ENCODE measurements around the gene PRKAG3. TPM values are rescaled to one million over a fixed set of nuclear protein-coding genes. Genes with fewer than 3 reads are reported as not detected.
A peak's percentile ranks its signal among the peaks of the same experiment; 100 is the strongest.

The PRKAG3 gene
- total and polyA plus RNA-seq, 2 donors from 2014 or later, result not detected

- no peaks in the 10 kb centered on the region for H3K36me3 ChIP-seq (ENCODE audit: control insufficient read depth in 2 of 3, insufficient read depth in 3 of 3, low read length in 3 of 3)
- H3K9ac ChIP-seq (ENCODE audit: low read length in 3 of 3), result no peak overlapping the region
- peaks cover 10% of the 10 kb centered on the region for H3K27me3 ChIP-seq (ENCODE audit: control insufficient read depth, insufficient read depth, low read length)
- no peak overlapping the region for H3K27ac ChIP-seq (ENCODE audit: low read depth in 2 of 2, low read length in 2 of 2)
- H3K4me3 ChIP-seq (ENCODE audit: low read length in 3 of 3), result no peak overlapping the region
- peak in 4 of 5 donors; percentile 70 to 74 (median 72) for DNase-seq
- FAIRE-seq, result no peak
- intact Hi-C loops (cut with DNase I), result no loop called here
- TF ChIP-seq CTCF (IDR thresholded peaks at IDR 0.05; ENCODE audit: borderline replicate concordance, extremely low read depth, insufficient read depth), result peak; percentile 67
- no peaks in the 10 kb centered on the region for H3K4me1 ChIP-seq (ENCODE audit: control insufficient read depth in 2 of 3, insufficient read depth in 2 of 3, low read depth in 1 of 3, low read length in 3 of 3)
- H3K9me3 ChIP-seq (ENCODE audit: control insufficient read depth in 2 of 3, insufficient read depth in 1 of 3, low read length in 3 of 3), result no peaks in the 10 kb centered on the region
Observed at GRCh38 chr2:218852911-218853667, 21.5 kb upstream of the PRKAG3 start.

- no peaks in the 10 kb centered on the region for H3K9me3 ChIP-seq (ENCODE audit: control insufficient read depth in 2 of 3, insufficient read depth in 1 of 3, low read length in 3 of 3)
- H3K36me3 ChIP-seq (ENCODE audit: control insufficient read depth in 2 of 3, insufficient read depth in 3 of 3, low read length in 3 of 3), result no peaks in the 10 kb centered on the region
- no peaks in the 10 kb centered on the region for H3K4me1 ChIP-seq (ENCODE audit: control insufficient read depth in 2 of 3, insufficient read depth in 2 of 3, low read depth in 1 of 3, low read length in 3 of 3)
- no peak overlapping the region for H3K4me3 ChIP-seq (ENCODE audit: low read length in 3 of 3)
- H3K27me3 ChIP-seq (ENCODE audit: control insufficient read depth, insufficient read depth, low read length), result peaks cover 9% of the 10 kb centered on the region
- no peak for TF ChIP-seq CTCF (IDR thresholded peaks at IDR 0.05; ENCODE audit: borderline replicate concordance, extremely low read depth, insufficient read depth)
- H3K27ac ChIP-seq (ENCODE audit: low read depth in 2 of 2, low read length in 2 of 2), result no peak overlapping the region
- FAIRE-seq, result no peak
- no peak overlapping the region for H3K9ac ChIP-seq (ENCODE audit: low read length in 3 of 3)
- DNase-seq, result no peak
- intact Hi-C loops (cut with DNase I), result no loop called here
Observed at GRCh38 chr2:218851286-218851685, 19.7 kb upstream of the PRKAG3 start.

- no peak for TF ChIP-seq CTCF (IDR thresholded peaks at IDR 0.05; ENCODE audit: borderline replicate concordance, extremely low read depth, insufficient read depth)
- no peak overlapping the region for H3K4me3 ChIP-seq (ENCODE audit: low read length in 3 of 3)
- H3K36me3 ChIP-seq (ENCODE audit: control insufficient read depth in 2 of 3, insufficient read depth in 3 of 3, low read length in 3 of 3), result no peaks in the 10 kb centered on the region
- H3K27ac ChIP-seq (ENCODE audit: low read depth in 2 of 2, low read length in 2 of 2), result no peak overlapping the region
- intact Hi-C loops (cut with DNase I), result no loop called here
- peaks cover 9% of the 10 kb centered on the region for H3K27me3 ChIP-seq (ENCODE audit: control insufficient read depth, insufficient read depth, low read length)
- H3K9me3 ChIP-seq (ENCODE audit: control insufficient read depth in 2 of 3, insufficient read depth in 1 of 3, low read length in 3 of 3), result no peaks in the 10 kb centered on the region
- H3K4me1 ChIP-seq (ENCODE audit: control insufficient read depth in 2 of 3, insufficient read depth in 2 of 3, low read depth in 1 of 3, low read length in 3 of 3), result no peaks in the 10 kb centered on the region
- FAIRE-seq (no peak), DNase-seq (no peak)
- H3K9ac ChIP-seq (ENCODE audit: low read length in 3 of 3), result no peak overlapping the region
Observed at GRCh38 chr2:218850796-218851195, 19.2 kb upstream of the PRKAG3 start.

Measured in kidney (tissue), 14 donors.